Embryonic facial prominence (tissue), 1 donor: Measurements from ENCODE around the gene ZNF813.

Experiments
- DNase-seq: peaks from one replicate; pipeline ENCODE4 v3.0.0-alpha.2; 2016; ENCODE audit errors: extremely low spot score

The ZNF813 gene

GRCh38 chr19:53520547-53521372, 53.2 kb downstream of the ZNF813 start:
- peak; percentile 95 for DNase-seq

- DNase-seq = no peak
Measured at GRCh38 chr19:53521373-53522202, 54.1 kb downstream of the ZNF813 start.

- no peak for DNase-seq
Measured at GRCh38 chr19:53525922-53526321, 58.4 kb downstream of the ZNF813 start.

DNA sequence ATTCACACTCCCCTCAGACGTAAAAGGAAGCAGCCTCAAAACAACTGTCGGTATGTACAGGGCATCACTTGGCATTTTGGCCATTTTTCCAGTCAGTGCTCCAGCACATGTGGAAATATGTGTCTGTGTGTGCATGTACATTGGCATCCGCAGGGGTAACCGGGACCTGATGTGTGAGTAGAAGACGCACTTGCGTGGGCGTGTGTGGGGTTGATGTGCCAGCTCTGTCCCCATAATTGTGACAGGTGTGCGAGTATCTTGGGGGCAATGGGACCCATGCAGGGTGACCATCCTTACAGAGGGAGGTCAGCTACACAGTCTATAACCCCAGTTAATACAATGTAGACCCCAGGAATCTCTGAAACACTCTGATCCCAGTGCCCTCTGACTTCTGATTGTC, 63.1 kb downstream of the ZNF813 start:
- no peak for DNase-seq

DNA sequence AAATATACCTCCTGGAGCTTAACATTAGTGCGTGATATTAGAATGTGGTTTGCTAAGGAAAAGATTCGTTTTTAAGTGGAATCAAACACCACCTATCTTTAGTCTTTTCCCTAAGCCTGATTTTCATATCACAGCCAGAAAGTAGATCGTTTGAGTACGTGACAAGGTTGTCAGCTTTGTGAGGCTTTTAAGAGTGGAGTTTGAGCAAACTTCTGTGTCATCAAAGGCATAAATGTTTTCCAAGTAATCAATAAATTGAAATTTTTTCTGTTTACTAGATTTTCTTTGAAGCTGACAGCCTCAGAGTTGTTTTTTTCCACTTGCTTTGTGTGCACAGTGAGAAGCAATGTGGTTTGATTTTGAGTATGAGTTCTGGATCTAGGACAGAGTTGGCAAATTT, 63.9 kb downstream of the ZNF813 start:
- DNase-seq = no peak

DNA sequence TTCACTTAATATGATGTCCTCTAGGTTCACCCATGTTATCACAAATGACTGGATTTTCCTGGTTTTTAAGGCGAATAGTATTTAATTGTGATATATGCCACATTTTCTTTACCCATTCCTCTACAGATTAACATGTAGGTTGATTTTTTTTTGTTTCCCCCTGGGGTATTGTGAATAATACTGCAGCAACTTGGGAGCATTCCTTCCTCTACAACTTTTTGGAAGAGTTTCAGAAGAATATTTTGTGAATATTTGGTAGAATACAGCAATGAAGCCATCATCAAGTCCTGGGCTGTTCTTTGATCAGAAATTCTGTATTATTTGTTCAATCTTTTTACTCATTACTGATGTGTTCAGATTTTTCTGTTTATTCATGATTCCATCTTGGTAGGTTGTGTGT, 64.8 kb downstream of the ZNF813 start:
- DNase-seq = no peak

- DNase-seq = no peak
Measured at GRCh38 chr19:53536225-53536548, 68.7 kb downstream of the ZNF813 start.

- no peak for DNase-seq
Measured at GRCh38 chr19:53537121-53537520, 69.6 kb downstream of the ZNF813 start.

GRCh38 chr19:53537521-53538377, 70.2 kb downstream of the ZNF813 start, which contains the start of gene ZNF331:
Gene ZNF331, plus strand, starts transcription at chr19:53538145. Its CDS starts 31,232 bp downstream, at chr19:53569377.
- no peak for DNase-seq

DNA sequence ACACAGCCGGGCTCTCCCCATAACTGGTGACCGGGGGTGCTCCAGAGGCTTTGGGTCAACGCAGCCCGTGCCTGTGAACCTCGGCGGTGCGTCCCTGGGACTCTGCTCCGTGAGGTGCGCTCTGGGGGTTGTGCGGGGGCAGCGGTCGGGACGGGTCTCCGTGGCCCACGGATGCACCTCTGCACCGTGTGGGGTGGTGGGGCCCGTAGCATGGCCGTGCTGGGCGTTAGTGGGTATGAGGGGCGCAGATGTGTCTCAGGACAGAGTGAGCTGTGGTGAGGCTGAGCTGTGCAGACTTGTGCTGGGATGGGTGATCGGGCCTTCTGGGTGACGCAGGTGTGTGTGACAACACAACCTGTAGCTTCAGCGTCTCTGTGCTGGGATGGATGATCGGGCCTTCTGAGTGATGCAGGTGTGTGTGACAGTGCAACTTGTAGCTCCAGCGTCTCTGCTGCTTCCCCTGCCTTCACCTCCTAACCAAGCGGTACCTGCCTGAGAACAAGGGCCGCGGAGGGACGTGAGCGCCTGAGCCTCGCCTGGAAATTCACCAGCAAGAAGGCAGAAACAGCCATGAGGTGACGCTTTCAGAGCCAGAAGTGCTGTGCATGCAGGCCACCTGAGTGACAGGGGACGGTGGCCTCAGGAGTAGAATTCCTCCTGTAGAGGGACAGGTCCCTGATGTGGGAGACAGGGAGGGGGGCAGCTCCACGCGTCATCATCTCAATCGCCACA, 71.0 kb downstream of the ZNF813 start:
- DNase-seq = no peak

DNA sequence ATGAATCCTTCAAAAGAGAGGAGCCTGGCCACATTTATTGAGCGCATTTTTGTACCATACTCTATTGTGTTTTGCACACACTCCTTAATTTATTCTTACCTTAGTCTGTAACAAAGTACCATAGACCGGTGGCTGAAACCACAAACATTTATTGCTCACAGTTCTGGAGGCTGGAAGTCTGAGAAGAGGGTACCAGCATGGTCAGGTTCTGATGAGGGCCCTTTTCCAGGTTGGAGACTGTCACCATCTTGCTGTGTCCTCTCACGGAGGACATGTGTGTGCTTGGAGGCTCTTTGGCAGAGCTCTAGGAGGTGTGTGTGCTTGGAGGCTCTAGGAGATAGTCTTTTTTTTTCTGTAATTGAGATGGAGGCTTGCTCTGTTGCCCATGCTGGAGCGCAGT, 72.6 kb downstream of the ZNF813 start:
- no peak for DNase-seq

- no peak for DNase-seq
Measured at GRCh38 chr19:53541971-53542370, 74.4 kb downstream of the ZNF813 start.

DNA sequence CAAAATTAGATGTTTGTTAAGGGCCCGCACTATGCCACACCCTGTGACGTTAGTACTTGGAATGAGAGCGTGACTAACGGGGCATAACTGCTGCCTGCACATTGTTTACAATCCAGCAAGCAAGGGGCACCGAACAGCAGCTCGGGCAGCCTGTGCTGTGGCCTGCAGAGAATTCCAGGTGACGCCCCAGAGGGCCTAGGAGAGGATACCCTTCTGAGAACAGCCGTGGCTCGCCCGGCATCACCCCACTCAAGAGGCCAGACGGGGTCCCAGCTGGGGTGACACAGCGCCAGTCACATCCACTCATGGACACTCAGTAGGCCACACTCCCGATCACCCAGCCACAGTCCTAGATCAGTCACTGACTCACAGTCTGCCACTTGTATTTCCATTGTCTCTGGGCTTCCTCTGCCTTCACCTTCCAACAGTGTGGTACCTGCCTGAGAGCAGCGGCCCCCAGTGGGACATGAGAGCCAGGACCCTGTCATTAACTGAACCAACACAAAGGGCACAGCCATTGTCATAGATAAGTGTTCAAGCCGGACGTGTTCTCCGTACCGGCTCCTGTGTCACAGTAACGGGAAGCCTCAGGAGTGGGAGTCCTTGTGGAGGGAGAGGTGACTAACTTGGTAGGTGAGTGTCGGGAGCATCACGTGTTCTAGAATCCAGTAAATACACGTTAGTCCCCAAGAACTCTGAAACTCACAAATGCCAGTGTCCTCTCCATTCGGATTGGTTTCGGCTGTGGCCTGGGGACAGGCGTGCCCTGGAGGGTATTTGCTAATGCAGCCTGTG, 77.9 kb downstream of the ZNF813 start:
- no peak for DNase-seq
